HepG2 (cell line): ENCODE measurements around the gene NAA38. TPM values are rescaled to one million over a fixed set of nuclear protein-coding genes. Genes with fewer than 3 reads are reported as not detected.

Source experiments
- ATAD3A ChIP-seq: sonication (generic); formaldehyde crosslinking; IDR thresholded peaks from 2 replicates; pipeline ENCODE4 v1.4.0; 2020; ENCODE audit warnings: missing genetic modification reagents
- ERF ChIP-seq: IDR thresholded peaks from 2 replicates; pipeline ENCODE4 v1.6.1; 2018; ENCODE audit warnings: missing biosample characterization, missing genetic modification reagents
- GTF2F1 ChIP-seq: fragments of 150-350 bp; IDR thresholded peaks from 2 replicates; pipeline ENCODE4 v1.6.1; 2014; ENCODE audit warnings: low read length
- ISL2 ChIP-seq: sonication (generic); formaldehyde crosslinking; IDR thresholded peaks from 2 replicates; pipeline ENCODE4 v1.5.0; 2020; ENCODE audit warnings: missing genetic modification reagents
- LCORL ChIP-seq, 2 experiments: fragments of 450-650 bp in 1 of 2; sonication (generic) in 1 of 2; formaldehyde crosslinking in 1 of 2; IDR thresholded peaks; 2 replicates each; pipeline versions ENCODE4 v1.5.0 to v1.6.1; 2017 to 2020; ENCODE audit warnings: antibody characterized with exemption in 1 of 2, missing genetic modification reagents in 1 of 2
- MED1 ChIP-seq: sonication (generic); formaldehyde crosslinking; IDR thresholded peaks from 2 replicates; pipeline ENCODE4 v1.4.0; 2020; ENCODE audit warnings: missing genetic modification reagents
- MYNN ChIP-seq: sonication (generic); formaldehyde crosslinking; IDR thresholded peaks from 2 replicates; pipeline ENCODE4 v1.4.0; 2020; ENCODE audit warnings: mild to moderate bottlenecking, low read depth, missing genetic modification reagents
- NCOA2 ChIP-seq: sonication (generic); formaldehyde crosslinking; IDR thresholded peaks from 2 replicates; pipeline ENCODE4 v1.8.0; 2022; ENCODE audit warnings: inconsistent platforms
- NR2F6 ChIP-seq, 2 experiments: IDR thresholded peaks; 2 replicates each; pipeline ENCODE4 v1.6.1; 2016; ENCODE audit warnings: antibody characterized with exemption in 1 of 2, mild to moderate bottlenecking in 1 of 2
- ONECUT2 ChIP-seq: sonication (generic); formaldehyde crosslinking; IDR thresholded peaks from 2 replicates; pipeline ENCODE4 v1.4.0; 2020; ENCODE audit warnings: missing genetic modification reagents
- PHB2 ChIP-seq: fragments of 450-650 bp; IDR thresholded peaks from 2 replicates; pipeline ENCODE4 v1.6.1; 2018; ENCODE audit not compliant: partially characterized antibody
- RBM22 ChIP-seq: fragments of 200-400 bp; formaldehyde crosslinking; optimal IDR thresholded peaks from 2 replicates; pipeline ENCODE3; 2017; ENCODE audit warnings: mild to moderate bottlenecking, low read length, moderate library complexity
- REL ChIP-seq: sonication (generic); formaldehyde crosslinking; conservative IDR thresholded peaks from 2 replicates; pipeline ENCODE4 v1.8.0; 2022; ENCODE audit warnings: mild to moderate bottlenecking, missing genetic modification reagents, moderate library complexity
- SATB2 ChIP-seq: sonication (generic); formaldehyde crosslinking; IDR thresholded peaks from 2 replicates; pipeline ENCODE4 v1.5.0; 2020; ENCODE audit warnings: missing genetic modification reagents
- SKI ChIP-seq: fragments of 450-650 bp; IDR thresholded peaks from one replicate; pipeline ENCODE4 v1.6.1; 2018; ENCODE audit warnings: mild to moderate bottlenecking; ENCODE audit not compliant: partially characterized antibody
- SRSF9 ChIP-seq: fragments of 200-400 bp; formaldehyde crosslinking; IDR thresholded peaks from 2 replicates; pipeline ENCODE4 v1.6.1; 2018; ENCODE audit warnings: borderline replicate concordance, mild to moderate bottlenecking, low read depth, low read length; ENCODE audit not compliant: insufficient read depth, poor library complexity, severe bottlenecking
- SRY ChIP-seq: sonication (generic); formaldehyde crosslinking; IDR thresholded peaks from 2 replicates; pipeline ENCODE4 v1.8.0; 2022; ENCODE audit warnings: mild to moderate bottlenecking, missing genetic modification reagents
- TEAD3 ChIP-seq: optimal IDR thresholded peaks from 2 replicates; pipeline ENCODE3; 2016; ENCODE audit warnings: borderline replicate concordance
- TOE1 ChIP-seq: sonication (generic); formaldehyde crosslinking; IDR thresholded peaks from 2 replicates; pipeline ENCODE4 v1.4.0; 2020; ENCODE audit warnings: mild to moderate bottlenecking, missing genetic modification reagents
- ZMYM2 ChIP-seq: sonication (generic); formaldehyde crosslinking; IDR thresholded peaks from 2 replicates; pipeline ENCODE4 v1.8.0; 2022; ENCODE audit warnings: mild to moderate bottlenecking, missing genetic modification reagents
- ZNF138 ChIP-seq: sonication (generic); formaldehyde crosslinking; IDR thresholded peaks from 2 replicates; pipeline ENCODE4 v1.5.0; 2020; ENCODE audit warnings: mild to moderate bottlenecking, low read depth, missing genetic modification reagents
- ZNF331 ChIP-seq: sonication (generic); formaldehyde crosslinking; IDR thresholded peaks from 2 replicates; pipeline ENCODE4 v1.4.0; 2020; ENCODE audit warnings: missing genetic modification reagents
- ZNF446 ChIP-seq: sonication (generic); formaldehyde crosslinking; IDR thresholded peaks from 2 replicates; pipeline ENCODE4 v1.5.0; 2020; ENCODE audit warnings: mild to moderate bottlenecking, missing genetic modification reagents
- ZNF83 ChIP-seq: sonication (generic); formaldehyde crosslinking; IDR thresholded peaks from 2 replicates; pipeline ENCODE4 v1.4.0; 2020; ENCODE audit warnings: missing genetic modification reagents, mild to moderate bottlenecking, borderline replicate concordance
- ZSCAN12 ChIP-seq: sonication (generic); formaldehyde crosslinking; IDR thresholded peaks from 2 replicates; pipeline ENCODE4 v1.9.0; 2021; ENCODE audit warnings: mild to moderate bottlenecking, missing genetic modification reagents
- polyA plus RNA-seq, 8 experiments: library from polyadenylated mRNA; depleted of rRNA in 3 of 8; stranded (reverse) in 7 of 8; unstranded in 1 of 8; fragments of >200 nt; fragmentation: Illumina TruSeq in 4 of 8; extraction: Trizol in 4 of 8; gene quantifications; 2 replicates each; pipeline versions ENCODE4 v1.2.1 to v1.2.3, GENCODE V29; 2011 to 2016; ENCODE audit warnings: low read depth in 4 of 8, missing spikeins in 1 of 8, mixed read lengths in 1 of 8; ENCODE audit not compliant: insufficient read depth in 1 of 8
- total RNA-seq, 5 experiments: library from RNA; depleted of rRNA; stranded (reverse); fragments of >200 nt; fragmentation: Illumina TruSeq; extraction: Trizol; gene quantifications; 2 replicates each; pipeline ENCODE4 v1.2.3, GENCODE V29; 2016; ENCODE audit warnings: low read depth in 1 of 5
- TF ChIP-seq, protein P1 (sequence below): sonication (generic); formaldehyde crosslinking; IDR thresholded peaks from 2 replicates; pipeline ENCODE4 v1.5.0; 2020; ENCODE audit warnings: mild to moderate bottlenecking, missing genetic modification reagents, borderline replicate concordance
- TF ChIP-seq, protein P2 (sequence below), 2 experiments: fragments of 450-650 bp in 1 of 2; sonication (generic) in 1 of 2; formaldehyde crosslinking; IDR thresholded peaks; 2 replicates each; pipeline versions ENCODE4 v1.5.0 to v1.8.0; 2020 to 2022; ENCODE audit warnings: mild to moderate bottlenecking in 1 of 2, missing genetic modification reagents in 1 of 2

NAA38 gene
- total and polyA plus RNA-seq, 2 of the 13 experiments (the other 11 are each of a cell fraction or from before 2014, with no cell fraction given) = 46.9 to 91.6 TPM

DNA sequence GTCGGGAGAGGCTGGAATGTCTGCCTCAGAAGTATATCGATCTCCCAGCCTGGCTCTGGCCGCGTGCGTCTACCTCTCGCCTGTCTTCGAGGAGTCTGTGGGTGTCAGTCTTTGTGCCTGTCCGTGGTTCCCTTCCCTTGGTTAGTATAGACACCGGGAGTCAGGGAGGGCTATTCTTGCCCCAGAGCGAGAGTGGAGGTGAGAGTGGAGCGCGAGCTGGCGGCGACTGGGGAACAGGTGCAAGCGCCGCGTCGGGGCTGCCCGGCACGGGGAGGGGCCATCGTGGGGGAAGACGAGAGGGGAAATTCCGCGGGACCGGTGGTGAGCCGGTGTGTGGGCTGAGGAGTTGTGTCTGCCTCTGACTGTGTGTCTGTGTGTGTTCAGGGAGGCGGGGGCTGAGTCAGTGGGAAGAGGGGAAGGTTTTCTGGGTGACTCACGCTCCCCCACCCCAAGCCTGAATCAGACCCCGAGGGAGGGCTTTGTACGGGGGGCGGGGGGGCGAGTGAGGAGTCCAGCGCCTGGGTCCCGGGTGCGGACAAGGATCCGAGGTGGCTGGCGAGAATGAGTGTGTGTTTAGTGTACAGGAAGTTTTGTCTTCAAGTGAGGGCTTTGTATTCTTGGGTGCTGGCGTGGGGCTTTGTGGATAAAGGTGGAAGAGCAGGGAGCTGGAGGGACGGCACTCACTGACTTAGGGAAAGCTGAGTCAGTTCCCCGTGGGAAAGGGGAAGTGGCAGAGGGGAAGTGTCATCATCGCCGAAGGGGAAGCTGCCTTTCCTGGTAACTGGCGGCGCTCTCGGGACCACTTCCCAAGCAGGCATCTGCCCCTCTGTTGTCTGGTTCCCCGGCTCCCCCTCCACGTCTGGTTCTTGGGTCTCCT, 14.7 kb downstream of the NAA38 start (continued):
- TF ChIP-seq TEAD3 (CRISPR knock-in tag) (peak; percentile 76), SKI (peak; percentile 42), SRSF9 (no peak), LCORL (IDR thresholded peaks at IDR 0.05) (no peak), LCORL (CRISPR knock-in tag; IDR thresholded peaks at IDR 0.05) (peak; percentile 5; the same call in 1 of the 2 replicates), NR2F6 (IDR thresholded peaks at IDR 0.05) (0 out of 2 replicates have a peak, but pooled peaks have one; percentile 17), NR2F6 (CRISPR knock-in tag; IDR thresholded peaks at IDR 0.05) (no peak), ERF (no peak), ZNF138 (CRISPR knock-in tag) (no peak), ISL2 (no peak), PHB2 (no peak), RBM22 (peak; percentile 39), ATAD3A (no peak), ZNF446 (CRISPR knock-in tag) (0 out of 2 replicates have a peak, but pooled peaks have one; percentile 1), MED1 (CRISPR knock-in tag) (0 out of 2 replicates have a peak, but pooled peaks have one; percentile 9), ZMYM2 (CRISPR knock-in tag) (no peak), TOE1 (CRISPR knock-in tag) (no peak), ZSCAN12 (CRISPR knock-in tag) (no peak), NCOA2 (CRISPR knock-in tag) (no peak), SATB2 (CRISPR knock-in tag) (no peak), ZNF83 (CRISPR knock-in tag) (no peak), ZNF331 (no peak), REL (CRISPR knock-in tag) (no peak), ONECUT2 (CRISPR knock-in tag) (peak; percentile 75), SRY (CRISPR knock-in tag) (0 out of 2 replicates have a peak, but pooled peaks have one; percentile 50), GTF2F1 (no peak), MYNN (CRISPR knock-in tag) (no peak)
- TF ChIP-seq, protein P1, sequence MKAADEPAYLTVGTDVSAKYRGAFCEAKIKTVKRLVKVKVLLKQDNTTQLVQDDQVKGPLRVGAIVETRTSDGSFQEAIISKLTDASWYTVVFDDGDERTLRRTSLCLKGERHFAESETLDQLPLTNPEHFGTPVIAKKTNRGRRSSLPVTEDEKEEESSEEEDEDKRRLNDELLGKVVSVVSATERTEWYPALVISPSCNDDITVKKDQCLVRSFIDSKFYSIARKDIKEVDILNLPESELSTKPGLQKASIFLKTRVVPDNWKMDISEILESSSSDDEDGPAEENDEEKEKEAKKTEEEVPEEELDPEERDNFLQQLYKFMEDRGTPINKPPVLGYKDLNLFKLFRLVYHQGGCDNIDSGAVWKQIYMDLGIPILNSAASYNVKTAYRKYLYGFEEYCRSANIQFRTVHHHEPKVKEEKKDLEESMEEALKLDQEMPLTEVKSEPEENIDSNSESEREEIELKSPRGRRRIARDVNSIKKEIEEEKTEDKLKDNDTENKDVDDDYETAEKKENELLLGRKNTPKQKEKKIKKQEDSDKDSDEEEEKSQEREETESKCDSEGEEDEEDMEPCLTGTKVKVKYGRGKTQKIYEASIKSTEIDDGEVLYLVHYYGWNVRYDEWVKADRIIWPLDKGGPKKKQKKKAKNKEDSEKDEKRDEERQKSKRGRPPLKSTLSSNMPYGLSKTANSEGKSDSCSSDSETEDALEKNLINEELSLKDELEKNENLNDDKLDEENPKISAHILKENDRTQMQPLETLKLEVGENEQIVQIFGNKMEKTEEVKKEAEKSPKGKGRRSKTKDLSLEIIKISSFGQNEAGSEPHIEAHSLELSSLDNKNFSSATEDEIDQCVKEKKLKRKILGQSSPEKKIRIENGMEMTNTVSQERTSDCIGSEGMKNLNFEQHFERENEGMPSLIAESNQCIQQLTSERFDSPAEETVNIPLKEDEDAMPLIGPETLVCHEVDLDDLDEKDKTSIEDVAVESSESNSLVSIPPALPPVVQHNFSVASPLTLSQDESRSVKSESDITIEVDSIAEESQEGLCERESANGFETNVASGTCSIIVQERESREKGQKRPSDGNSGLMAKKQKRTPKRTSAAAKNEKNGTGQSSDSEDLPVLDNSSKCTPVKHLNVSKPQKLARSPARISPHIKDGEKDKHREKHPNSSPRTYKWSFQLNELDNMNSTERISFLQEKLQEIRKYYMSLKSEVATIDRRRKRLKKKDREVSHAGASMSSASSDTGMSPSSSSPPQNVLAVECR (CRISPR knock-in tag) = no peak
- TF ChIP-seq, protein P2, sequence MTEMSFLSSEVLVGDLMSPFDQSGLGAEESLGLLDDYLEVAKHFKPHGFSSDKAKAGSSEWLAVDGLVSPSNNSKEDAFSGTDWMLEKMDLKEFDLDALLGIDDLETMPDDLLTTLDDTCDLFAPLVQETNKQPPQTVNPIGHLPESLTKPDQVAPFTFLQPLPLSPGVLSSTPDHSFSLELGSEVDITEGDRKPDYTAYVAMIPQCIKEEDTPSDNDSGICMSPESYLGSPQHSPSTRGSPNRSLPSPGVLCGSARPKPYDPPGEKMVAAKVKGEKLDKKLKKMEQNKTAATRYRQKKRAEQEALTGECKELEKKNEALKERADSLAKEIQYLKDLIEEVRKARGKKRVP (CRISPR knock-in tag; IDR thresholded peaks at IDR 0.05) = 0 out of 4 replicates have a peak, but pooled peaks of 1 of the 2 experiments have one; percentile 19
